ENCODE results near the gene ARID3B.

- TF ChIP-seq CTCF (conservative IDR thresholded peaks at IDR 0.05; ENCODE audit: low read depth, low read length) (no peak), EZH2 (IDR thresholded peaks at IDR 0.05; ENCODE audit: low read length, unreplicated experiment) (no peak), EZH2phosphoT487 (IDR thresholded peaks at IDR 0.05; ENCODE audit: borderline replicate concordance, low read length) (no peak)
Observed at GRCh38 chr15:74578496-74578994, 37.5 kb downstream of the ARID3B start.
